ENCODE results near the gene TMC6.
"Not testable (repeated sequence)": the region's sequence is repeated elsewhere in the genome, so short reads cannot be mapped to it uniquely, and the experiment has no call there.

Gene TMC6

DNA sequence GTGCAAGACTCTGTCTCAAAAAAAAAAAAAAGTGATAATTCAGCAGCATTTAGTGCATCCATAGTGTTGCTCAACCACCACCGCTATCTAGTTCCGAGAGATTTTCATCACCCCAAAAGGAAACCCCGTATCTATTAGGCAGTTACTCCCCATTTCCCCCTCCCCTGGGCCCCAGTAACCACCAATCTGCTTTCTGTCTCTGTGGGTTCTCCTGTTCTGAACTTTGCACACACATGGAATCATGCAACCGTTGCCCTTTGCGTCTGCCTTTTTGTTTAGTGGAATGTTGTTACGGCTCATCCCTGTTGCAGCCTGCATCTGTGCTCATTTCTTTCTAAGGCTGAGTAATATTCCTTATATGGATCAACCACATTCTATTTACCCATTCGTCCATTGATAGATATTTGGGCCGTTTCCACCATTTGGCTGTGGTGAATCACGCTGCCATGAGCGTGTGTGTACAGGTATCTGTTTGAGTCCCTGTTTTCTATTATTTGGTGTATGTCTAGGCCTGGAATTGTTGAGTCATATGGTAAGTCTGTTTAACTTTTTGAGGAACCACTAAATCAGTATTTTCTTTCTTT lies 31.1 kb upstream of the TMC6 start:
- in situ Hi-C loops (cut with MboI; ENCODE audit: low sequenced_read_pairs) = no loop called here

DNA sequence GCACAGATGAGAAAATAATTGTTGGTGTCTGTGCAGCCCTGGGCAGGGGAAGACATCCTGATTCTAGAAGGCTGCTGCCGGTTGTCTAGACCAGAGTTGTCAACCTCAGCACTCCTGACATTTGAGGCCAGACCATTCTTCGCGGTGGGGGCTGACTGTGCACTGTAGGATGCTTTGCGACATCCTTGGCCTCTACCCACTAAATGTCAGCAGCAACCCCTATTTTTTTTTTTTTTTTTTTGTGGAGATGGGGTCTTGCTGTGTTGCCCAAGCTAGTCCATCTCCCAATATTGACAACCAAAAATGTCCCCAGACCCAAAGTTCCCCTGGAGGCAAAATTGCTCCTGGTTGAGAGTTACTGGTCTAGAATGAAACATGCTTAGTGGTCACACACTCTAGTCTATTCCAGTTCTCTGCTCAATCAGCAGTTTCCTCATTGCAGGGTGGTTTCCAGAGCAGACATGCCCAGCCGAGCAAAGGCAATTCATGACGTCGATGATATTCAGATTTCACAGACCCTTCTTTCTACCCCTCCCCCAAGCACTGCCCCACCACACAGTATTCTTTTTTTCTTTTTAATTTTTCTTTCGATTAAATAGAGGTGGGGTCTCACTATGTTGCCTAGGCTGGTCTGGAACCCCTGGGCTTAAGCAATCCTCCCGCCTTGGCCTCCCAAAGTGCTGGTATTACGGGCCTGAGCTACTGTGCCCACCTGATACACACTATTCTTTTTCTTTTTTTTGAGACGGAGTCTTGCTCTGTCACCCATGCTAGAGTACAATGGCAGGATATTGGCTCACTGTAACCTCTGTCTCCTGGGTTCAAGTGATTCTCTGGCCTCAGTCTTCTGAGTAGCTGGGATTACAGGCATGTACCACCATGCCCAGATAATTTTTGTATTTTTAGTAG lies 26.6 kb upstream of the TMC6 start:
- in situ Hi-C loops (cut with MboI; ENCODE audit: low sequenced_read_pairs) = no loop called here

DNA sequence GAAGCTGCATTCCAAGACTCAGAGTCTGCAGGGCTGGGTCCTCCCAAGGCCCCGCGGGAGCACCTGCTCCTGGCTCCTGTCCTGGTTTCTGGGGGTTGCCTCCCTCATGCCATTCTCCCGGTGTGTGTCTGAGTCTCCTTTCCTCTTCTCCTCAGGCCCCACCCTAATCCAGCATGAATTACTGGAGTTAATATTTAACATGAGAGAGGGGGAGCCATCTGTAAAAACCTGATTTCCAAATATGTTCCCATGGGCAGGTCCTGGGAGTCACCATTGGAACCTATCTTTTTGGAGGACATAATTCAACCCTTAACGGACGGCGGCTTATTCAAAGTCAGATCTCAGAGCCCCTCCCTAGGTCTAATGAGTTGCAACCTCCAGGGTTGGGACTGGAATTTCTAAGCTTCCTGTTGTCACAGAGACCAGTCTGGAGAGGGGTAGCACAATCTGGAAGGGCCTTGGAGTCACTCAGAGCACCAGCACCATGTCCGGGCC lies 23.0 kb upstream of the TMC6 start:
- in situ Hi-C loops (cut with MboI; ENCODE audit: low sequenced_read_pairs) = no loop called here

DNA sequence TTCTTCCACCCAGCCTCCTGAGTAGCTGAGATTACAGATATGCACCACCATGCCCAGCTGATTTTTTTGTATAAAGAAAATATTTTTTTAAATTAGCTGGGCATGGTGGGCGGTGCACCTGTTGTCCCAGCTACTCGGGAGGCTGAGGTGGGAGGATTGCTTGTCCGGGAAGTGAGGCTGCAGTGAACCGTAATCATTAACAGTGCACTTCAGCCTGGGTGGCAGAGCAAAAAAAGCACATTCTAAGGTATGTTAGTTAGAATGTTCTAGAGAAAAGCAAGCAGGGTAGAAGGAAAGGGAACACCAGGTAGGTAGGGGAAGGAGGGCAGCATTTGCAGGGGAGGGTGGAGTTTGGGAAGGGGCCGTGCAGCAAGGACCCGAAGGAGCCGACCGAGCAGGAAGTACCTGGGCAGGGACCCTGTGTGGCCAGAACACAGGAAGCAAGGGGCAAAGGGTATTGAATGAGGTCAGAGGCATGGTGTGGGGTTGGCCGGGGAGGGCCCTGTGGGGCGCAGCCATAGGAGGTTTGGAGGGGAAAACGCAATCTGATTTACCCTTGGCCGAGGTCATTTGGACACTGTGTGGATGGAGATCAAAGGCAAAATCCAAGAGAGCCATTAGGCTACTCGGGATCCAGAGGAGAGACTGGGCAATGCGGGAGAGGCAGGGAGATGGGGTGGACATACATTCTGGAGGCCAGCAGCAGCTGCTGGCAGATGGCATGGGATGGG lies 19.9 kb upstream of the TMC6 start:
- in situ Hi-C loops (cut with MboI; ENCODE audit: low sequenced_read_pairs) = no loop called here

DNA sequence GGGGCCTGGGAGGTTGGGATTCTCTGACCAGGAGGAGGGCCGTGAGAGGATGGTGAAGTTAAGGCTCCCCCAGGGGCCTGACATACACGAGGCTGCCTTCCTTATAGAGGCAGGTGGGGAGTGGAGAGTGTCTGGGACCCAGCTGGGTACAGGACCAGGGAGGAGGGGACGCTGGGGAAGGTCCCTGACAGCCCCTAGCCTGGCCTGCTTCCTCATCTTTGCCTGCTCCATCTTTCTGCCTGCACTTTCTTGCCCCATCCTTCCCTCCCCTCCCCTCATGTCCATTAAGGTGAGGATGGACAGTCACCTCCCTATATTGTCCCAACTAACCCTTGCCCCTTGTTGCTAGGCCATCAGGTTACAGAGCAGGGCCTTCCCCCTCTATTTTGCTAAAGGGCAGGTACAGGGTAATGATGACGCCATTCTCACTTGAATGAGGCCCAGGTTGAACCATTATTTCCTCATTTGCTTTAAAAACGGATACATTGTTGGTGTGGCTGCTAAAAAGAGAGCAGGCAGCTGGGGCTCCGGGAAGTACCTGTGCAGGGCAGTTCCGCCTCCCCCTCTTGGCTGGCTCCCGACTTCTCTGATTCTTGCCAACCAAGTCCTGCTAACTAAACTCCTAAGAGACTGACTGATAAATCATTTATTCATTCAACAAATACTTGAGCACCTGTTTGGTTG lies 18.9 kb upstream of the TMC6 start:
- in situ Hi-C loops (cut with MboI; ENCODE audit: low sequenced_read_pairs) = no loop called here

DNA sequence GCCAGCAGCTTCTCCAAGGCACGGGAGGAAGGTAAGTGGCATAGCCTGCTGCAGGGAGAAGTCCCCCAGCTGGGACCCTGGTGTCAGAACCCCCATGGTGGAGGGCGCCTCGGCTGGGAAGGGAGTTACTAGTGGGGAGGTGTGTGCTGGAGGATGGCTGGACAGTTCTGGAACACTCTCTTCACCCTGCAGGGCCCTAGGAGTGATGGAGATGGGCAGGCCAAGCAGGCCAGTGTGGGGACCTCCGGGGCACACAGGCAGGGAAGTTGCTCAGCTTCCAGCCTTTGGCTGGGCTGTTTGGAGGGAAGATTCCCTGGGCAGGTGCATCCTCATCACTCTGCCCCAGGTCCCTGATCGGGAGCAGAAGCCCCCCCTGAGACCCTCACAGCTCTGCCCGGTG lies 18.3 kb upstream of the TMC6 start:
- in situ Hi-C loops (cut with MboI; ENCODE audit: low sequenced_read_pairs) = no loop called here

DNA sequence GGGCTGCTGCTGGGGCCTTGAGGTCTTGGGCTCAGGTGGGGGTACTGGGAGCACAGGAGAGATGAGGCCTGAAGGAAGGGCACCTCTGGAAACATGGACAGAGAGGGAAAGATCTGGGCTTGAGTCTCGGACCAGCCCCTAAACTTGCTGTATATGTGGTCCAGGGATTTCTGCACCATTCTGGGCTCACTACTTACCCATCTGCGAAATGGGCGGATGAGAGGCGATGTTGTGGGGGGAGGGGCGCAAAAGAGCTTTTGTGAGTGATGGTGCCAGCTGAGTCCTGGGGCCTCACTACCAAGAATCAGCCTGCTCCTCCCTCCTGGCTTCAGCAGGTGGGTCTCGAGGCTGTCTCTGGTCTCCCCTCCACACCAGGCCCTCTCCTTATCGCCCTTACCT lies 17.9 kb upstream of the TMC6 start:
- in situ Hi-C loops (cut with MboI; ENCODE audit: low sequenced_read_pairs) = no loop called here

DNA sequence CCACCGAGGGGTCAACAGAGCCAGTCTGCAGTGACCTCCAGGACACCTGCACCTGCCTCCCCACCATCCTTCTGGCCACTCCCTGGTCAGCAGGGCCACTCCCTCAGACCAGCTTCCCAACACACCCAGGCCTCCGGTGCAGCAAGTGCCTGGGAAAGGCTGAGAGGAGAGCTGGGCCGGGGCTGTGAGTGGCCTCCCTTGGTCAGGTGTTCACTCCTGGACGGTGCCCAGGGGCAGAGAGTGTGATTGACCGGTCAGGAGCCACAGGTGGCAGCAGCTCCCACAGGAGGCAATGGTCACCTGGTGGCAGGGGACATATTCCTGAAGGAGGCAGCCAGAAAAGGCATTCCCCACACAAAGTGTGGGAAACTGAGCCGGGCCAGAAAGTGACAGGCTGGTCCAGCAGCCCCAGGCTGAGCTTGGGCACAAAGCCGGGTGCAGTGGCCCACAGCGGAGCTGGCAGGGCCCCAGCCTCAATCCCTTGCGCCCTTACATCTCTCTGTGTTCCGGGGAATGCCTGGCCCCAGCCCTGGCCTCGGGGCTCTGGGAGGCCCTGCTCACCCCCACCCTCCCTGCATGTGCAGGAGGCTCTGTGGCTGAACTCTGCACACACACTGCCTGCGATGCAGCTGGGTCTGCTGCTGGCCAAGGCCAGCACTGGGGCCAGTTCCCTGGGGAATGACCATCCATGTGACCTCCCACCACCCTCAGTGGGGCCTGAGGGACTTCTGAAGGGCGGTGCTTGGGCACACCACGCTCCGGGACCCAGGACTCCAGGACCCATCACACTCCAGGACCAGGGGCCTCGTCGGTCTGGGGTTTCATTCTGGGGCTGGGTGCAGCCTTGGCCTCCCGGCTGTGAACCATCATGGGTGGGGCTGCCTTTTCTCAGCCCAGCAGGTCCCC lies 16.4 kb upstream of the TMC6 start:
- in situ Hi-C loops (cut with MboI; ENCODE audit: low sequenced_read_pairs) = no loop called here

DNA sequence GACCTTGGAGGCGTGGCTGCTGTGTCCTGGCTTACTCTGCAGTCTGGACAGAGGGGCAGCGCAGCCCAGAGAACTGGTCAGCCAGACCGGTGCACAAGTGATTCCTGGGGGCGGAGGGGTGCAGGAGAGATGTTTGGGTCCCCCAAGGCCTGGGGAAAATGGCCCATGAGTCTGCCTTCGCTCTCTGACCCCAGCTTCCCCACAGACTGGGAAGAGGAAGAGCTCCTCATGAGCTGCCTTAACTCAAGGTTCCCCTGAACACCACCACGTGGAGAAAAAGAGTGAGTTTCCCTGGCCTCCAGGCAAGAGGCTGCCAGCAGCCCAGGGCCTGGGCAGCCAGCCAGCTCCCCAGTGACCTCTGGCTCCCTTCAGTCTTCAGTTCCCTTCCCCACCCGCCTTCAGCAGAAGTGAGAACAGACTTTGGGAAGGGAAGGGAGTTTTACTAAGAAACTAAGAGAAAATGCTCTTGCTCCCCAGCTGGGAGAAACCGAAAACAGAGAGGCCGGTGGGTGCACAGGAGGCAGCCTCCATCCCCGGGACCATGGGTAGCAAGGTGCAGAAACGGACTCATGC lies 15.7 kb upstream of the TMC6 start:
- in situ Hi-C loops (cut with MboI; ENCODE audit: low sequenced_read_pairs) = no loop called here

DNA sequence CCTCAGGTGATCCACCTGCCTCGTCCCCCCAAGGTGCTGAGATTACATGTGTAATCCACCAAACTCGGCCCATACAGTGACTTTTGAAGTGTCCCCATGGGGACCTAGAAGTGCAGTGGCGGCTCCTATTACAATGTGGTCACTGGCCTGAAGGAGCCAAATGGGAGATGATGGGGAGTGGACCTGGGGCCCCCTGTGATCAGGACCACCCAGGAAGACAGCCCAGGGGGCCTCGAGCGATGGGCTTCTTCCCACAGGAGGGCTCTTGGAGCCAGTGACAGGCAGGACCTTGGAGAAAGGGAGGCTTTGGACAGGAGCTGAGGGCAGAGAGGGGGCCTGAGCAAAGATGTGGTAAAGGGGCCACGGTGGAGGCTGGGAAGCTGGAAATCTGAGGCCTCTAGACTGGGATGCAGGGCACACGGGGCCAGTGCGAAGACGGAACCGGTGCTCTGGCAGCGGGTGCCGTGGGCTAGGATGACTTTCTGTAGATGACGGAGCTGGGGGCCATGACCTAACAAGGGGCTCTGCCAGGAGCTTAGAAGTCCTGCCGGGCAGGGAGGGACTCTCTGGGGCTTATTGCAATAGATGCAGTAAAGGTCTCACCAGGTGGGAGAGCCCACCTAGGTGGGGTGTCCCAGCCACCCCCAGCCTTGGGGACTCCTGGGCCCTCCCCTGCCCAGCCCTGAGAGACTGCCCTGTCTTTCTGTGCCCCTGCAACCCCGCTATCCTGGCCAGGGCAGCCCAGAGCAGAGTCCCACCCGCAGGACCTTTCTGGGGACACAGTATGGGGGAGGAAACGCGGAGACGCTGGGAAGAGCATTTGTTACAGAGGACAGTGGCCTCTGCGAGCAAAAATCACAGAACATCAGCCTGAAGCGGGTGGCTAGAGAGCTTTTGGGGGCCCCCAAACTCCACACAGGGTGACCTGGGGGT lies 14.9 kb upstream of the TMC6 start:
- in situ Hi-C loops (cut with MboI; ENCODE audit: low sequenced_read_pairs) = no loop called here

DNA sequence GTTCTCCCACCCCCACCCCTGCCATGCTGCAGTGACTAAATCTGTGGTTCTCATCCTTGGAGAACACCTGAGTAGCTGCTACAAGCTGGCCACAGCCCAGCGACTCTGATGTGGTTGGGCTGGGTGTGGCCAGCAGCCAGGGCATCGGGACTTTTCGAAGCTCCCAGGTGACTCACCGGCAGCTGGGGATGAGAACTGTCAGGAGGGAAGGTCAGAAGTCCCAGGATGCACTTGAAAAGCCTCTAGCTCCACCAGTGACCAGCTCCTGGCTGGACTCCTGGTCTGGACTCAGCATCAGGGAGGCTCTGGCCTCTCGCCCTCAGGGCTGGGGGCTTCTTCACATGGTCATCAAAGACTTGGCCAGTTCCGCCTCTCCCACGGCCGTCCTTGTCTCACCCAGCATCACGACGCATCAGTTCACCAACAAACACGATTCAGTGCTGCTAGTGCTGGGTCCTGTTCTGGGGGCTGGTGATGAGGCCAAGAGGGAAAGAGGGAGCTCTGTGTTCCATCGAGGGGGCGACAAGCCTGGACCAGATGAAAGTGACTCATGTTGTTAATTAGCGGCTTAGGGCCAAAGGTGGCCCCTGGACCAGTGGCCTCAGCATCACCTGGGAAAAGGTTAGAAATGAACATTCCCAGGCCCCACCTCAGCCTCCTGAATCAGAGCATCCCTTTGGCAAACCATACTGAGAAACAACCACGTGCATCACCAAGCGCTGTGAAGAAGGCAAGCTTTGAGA lies 13.7 kb upstream of the TMC6 start:
- in situ Hi-C loops (cut with MboI; ENCODE audit: low sequenced_read_pairs) = no loop called here

DNA sequence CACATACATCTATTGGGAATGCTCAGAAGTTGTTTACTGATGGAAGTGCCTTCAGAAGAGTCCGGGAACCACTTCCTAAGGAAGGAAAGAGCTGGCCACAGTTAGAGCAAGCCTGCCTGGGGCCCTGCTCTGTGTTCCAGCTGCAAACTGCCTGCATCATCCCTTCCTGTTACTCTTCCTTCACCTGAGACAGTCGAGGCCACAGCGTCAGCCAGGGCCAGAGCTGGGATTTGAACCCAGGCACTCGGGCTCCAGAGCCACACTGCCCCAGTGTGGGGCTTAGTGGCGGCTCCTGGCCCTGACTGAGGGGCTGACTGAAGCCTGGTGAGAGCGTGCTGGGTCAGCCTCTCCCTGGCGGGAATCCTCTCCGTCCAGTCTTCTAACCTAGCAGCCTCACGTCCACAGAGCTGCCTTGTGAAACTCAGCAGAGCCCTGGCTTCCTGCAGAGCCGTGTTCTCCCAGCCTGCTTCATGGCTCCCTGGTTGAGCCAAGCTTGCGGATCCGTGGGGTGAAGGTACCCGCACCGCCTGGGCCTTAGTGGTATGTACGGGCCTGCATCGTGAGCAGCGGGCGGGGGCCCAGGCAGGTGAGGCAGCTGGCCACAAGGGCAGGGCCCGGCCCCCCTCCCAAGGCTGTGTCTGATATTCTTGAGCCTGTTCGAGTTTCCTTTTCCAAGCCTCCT lies 13.0 kb upstream of the TMC6 start:
- in situ Hi-C loops (cut with MboI; ENCODE audit: low sequenced_read_pairs) = no loop called here

DNA sequence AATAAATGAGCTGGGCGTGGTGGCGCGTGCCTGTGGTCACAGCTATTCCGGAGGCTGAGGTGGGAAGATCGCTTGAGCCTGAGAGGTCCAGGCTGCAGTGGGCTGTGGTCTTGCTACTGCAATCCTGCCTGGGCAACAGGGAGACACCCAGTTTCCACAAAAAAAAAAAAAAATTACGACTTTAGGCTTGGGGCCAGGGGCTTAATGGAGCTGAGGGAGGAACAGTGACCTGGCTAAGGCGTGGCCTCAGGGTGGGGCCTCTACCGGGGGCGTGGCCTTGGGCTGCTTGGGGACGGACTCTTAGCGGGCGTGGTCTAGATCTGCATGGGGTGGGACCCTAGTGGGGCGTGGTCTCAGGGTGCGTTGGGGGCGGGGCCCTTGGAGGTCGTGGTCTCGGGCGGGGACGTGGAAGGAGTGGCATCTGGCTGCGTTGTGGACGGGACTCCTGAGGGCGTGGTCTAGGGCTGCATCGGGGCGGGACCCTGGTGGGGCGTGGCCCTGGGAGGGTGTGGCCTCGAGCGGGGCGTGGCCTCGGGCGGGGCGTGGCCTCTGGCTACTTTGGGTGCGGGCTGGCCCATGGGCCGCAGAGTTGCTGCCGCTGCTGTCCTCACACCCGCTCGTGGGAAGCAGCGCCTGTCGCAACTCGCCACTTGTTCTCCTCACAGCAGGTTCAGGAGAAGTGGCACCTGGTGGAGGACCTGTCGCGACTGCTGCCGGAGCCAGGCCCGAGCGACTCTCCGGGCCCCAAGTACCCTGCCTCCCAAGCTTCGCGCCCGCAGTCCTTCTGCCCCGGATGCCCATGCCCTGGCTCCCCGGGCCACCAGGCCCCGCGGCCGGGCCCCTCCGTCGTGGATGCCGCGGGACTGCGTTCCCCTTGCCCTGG lies 11.9 kb upstream of the TMC6 start:
- in situ Hi-C loops (cut with MboI; ENCODE audit: low sequenced_read_pairs) = no loop called here

DNA sequence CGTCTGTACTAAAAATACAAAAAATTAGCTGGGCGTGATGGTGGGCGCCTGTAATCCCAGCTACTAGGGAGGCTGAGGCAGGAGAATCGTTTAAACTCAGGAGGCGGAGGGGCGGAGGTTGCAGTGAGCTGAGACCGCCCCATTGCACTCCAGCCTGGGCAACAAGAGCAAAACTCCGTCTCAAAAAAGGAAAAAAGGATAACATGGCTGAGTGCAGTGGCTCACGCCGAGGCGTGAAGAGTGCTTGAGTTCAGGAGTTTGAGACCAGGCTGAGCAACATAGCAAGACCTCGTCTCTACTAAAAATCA lies 11.3 kb upstream of the TMC6 start:
- in situ Hi-C loops (cut with MboI; ENCODE audit: low sequenced_read_pairs) = not testable (repeated sequence)

DNA sequence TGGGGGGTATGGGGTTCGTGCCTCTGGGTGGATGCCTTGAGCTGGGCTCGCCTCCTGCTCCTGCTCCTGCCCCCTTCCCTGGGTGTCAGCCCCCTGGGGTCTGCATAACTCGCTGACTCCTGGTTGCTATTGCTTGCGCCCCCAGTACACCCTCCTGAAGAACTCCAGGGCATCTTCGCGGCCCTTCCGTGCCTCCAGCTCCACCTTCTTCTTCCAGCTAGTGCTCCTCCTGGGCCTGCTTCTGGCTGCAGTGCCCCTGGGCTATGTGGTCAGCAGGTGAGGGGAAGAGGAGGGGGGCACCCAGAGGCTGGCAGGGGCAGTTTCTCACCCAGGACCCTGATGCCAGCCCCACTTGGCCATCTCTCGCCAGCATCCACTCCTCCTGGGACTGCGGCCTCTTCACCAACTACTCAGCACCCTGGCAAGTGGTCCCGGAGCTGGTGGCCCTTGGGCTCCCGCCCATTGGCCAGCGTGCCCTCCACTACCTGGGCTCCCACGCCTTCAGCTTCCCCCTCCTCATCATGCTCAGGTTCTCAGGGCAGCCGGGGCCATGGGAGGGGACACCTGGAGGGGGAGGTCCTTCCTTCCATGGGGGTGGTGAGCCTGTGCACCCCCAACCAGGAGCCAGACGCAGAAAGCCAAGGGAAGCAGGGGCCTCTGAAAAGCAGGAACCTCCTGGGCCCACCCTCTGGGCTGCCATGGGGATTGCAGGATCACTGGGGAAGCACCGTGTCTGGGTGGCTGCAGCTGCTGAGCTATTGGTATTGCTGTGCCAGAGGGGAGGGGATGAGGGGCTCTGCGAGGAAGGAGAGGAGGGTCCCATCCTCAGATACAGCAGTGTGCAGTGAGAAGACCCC lies 9.9 kb upstream of the TMC6 start:
- in situ Hi-C loops (cut with MboI; ENCODE audit: low sequenced_read_pairs) = no loop called here

Data from HL-60/S4 (cell line).